Measurements from ENCODE around the gene SLC16A12. TPM values are rescaled to one million over a fixed set of nuclear protein-coding genes. Genes with fewer than 3 reads are reported as not detected.

SLC16A12 gene
- total RNA-seq, 1 experiment from 2014 or later = 0.77 TPM

DNA sequence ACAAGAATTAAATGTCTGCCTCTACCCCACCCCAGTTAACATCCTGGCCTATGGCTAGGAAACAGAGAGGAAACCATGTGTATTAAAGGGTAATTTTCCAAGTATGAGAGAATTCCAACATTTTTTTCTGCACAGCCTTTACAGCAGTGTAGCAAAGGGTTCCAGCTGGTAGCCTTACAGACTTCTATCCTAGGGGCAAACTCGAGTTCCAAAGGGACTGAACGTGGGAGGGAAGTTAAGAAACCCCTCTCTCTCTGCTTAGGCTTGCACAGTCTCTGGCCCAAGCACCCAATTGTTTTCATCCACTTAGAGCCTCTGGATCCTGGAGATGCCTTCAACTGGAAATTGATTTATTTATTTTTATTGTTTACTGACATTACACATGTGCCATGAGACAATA is 60.3 kb downstream of the SLC16A12 start:
- no peak overlapping the region for H4K5ac ChIP-seq (ENCODE audit: insufficient read length, low read depth, low read length)
- no peak overlapping the region for H3K27ac ChIP-seq (ENCODE audit: insufficient read length, low read depth, low read length)
- H3K79me1 ChIP-seq (ENCODE audit: insufficient read depth, low read depth, low read length, poor library complexity, severe bottlenecking) = no peaks in the 10 kb centered on the region
- Mint-ChIP-seq H3K27me3 (ENCODE audit: low read depth) (no peaks in the 10 kb centered on the region), H3K27ac (no peak overlapping the region), H3K4me1 (peaks cover 37 to 44% of the 10 kb centered on the region in 2 experiments), H3K36me3 (ENCODE audit: insufficient read depth in 1 of 3, low read depth in 3 of 3) (no peaks in the 10 kb centered on the region), H3K9me3 (no peaks in the 10 kb centered on the region), H3K4me3 (no peak overlapping the region)
- H3K4ac ChIP-seq (ENCODE audit: low read depth, low read length) = no peak overlapping the region
- H3K27me3 ChIP-seq (ENCODE audit: insufficient read depth, low read length) = no peaks in the 10 kb centered on the region
- no peak overlapping the region for H2AFZ ChIP-seq (ENCODE audit: low read length)
- H4K91ac ChIP-seq (ENCODE audit: insufficient read length, low read depth, low read length) = no peak overlapping the region
- no peak overlapping the region for H2BK15ac ChIP-seq (ENCODE audit: low read depth, low read length)
- H3K23me2 ChIP-seq (ENCODE audit: insufficient read length, low read depth, low read length, poor library complexity, severe bottlenecking) = no peaks in the 10 kb centered on the region
- no peak for DNase-seq
- peaks cover 2% of the 10 kb centered on the region; the same call in 1 of the 2 replicates for H3K4me1 ChIP-seq (ENCODE audit: insufficient read depth, low read length)
- H2AK5ac ChIP-seq (ENCODE audit: insufficient read length, low read length) = no peak overlapping the region
- H3K18ac ChIP-seq (ENCODE audit: insufficient read length, low read depth, low read length) = no peak overlapping the region
- TF ChIP-seq, protein P1, sequence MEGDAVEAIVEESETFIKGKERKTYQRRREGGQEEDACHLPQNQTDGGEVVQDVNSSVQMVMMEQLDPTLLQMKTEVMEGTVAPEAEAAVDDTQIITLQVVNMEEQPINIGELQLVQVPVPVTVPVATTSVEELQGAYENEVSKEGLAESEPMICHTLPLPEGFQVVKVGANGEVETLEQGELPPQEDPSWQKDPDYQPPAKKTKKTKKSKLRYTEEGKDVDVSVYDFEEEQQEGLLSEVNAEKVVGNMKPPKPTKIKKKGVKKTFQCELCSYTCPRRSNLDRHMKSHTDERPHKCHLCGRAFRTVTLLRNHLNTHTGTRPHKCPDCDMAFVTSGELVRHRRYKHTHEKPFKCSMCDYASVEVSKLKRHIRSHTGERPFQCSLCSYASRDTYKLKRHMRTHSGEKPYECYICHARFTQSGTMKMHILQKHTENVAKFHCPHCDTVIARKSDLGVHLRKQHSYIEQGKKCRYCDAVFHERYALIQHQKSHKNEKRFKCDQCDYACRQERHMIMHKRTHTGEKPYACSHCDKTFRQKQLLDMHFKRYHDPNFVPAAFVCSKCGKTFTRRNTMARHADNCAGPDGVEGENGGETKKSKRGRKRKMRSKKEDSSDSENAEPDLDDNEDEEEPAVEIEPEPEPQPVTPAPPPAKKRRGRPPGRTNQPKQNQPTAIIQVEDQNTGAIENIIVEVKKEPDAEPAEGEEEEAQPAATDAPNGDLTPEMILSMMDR (conservative IDR thresholded peaks at IDR 0.05) = no peak
- no peak overlapping the region for H3K56ac ChIP-seq (ENCODE audit: insufficient read length, low read depth, low read length)
- no peak overlapping the region for H2BK5ac ChIP-seq (ENCODE audit: insufficient read length, low read length)
- no peak overlapping the region for H2BK20ac ChIP-seq (ENCODE audit: low read depth, low read length, poor library complexity, severe bottlenecking)
- no peak overlapping the region for H3K4me2 ChIP-seq (ENCODE audit: insufficient read depth, insufficient read length, low read length)
- H3T11ph ChIP-seq (ENCODE audit: low read length) = no peak overlapping the region
- H3K79me2 ChIP-seq (ENCODE audit: insufficient read depth, low read length) = no peaks in the 10 kb centered on the region
- WGBS (ENCODE audit: extremely low coverage, insufficient read length, low lambda C conversion rate) = no CpG with 5 or more reads among the region's 2 CpGs
- H4K8ac ChIP-seq (replicated peaks; ENCODE audit: insufficient read length, low read depth, low read length) = no peak overlapping the region
- no peak overlapping the region for H3K23ac ChIP-seq (ENCODE audit: insufficient read length, low read depth, low read length)
- H3K9me3 ChIP-seq (ENCODE audit: control insufficient read depth, low read depth, low read length) = no peaks in the 10 kb centered on the region
- no peak overlapping the region for H2BK120ac ChIP-seq (ENCODE audit: low read depth, low read length, poor library complexity, severe bottlenecking)
- no peak overlapping the region for H2BK12ac ChIP-seq (ENCODE audit: insufficient read length, low read depth, low read length)
- H4K20me1 ChIP-seq (ENCODE audit: control insufficient read depth, insufficient read depth, insufficient read length) = no peaks in the 10 kb centered on the region
- H3K9ac ChIP-seq (ENCODE audit: extremely low read depth, insufficient read length, low read length) = no peak overlapping the region
- no peak overlapping the region for H3K14ac ChIP-seq (ENCODE audit: insufficient read depth, low read length)

Measured in H9 (cell line).